H1 (cell line): ENCODE results near the gene ICA1. TPM values are rescaled to one million over a fixed set of nuclear protein-coding genes. Genes with fewer than 3 reads are reported as not detected.

Experiments
- ATF3 ChIP-seq: IDR thresholded peaks from 2 replicates; pipeline ENCODE4 v1.6.1; 2011; ENCODE audit warnings: low read depth, mild to moderate bottlenecking, low read length; ENCODE audit not compliant: insufficient read depth
- CBX5 ChIP-seq: fragments of 300-800, 300-1000 bp; sonication (generic); IDR thresholded peaks from 2 replicates; pipeline ENCODE4 v1.7.1; 2016; ENCODE audit warnings: antibody characterized with exemption, low read length, low read depth
- CTBP2 ChIP-seq: IDR thresholded peaks from 2 replicates; pipeline ENCODE4 v1.7.0; 2011; ENCODE audit warnings: borderline replicate concordance, mild to moderate bottlenecking, moderate library complexity, mixed read lengths, low read length; ENCODE audit not compliant: insufficient read depth, insufficient read length
- EP300 ChIP-seq, 2 experiments: IDR thresholded peaks; 1 replicate in 1 of 2; 2 replicates in 1 of 2; pipeline ENCODE4 v1.6.1; 2011 to 2012; ENCODE audit warnings: low read depth in 2 of 2, low read length in 2 of 2, mild to moderate bottlenecking in 2 of 2, borderline replicate concordance in 1 of 2, inconsistent platforms in 1 of 2, moderate library complexity in 1 of 2
- GABPA ChIP-seq: IDR thresholded peaks from 2 replicates; pipeline ENCODE4 v1.6.1; 2011; ENCODE audit warnings: mild to moderate bottlenecking, low read length, moderate library complexity, borderline replicate concordance; ENCODE audit not compliant: insufficient read depth
- JUN ChIP-seq: IDR thresholded peaks from 2 replicates; pipeline ENCODE4 v1.6.1; 2011; ENCODE audit warnings: low read depth, mild to moderate bottlenecking, improper control_type of control experiment, low read length
- KDM1A ChIP-seq: fragments of 200-600, 300-600 bp; sonication (generic); IDR thresholded peaks from 2 replicates; pipeline ENCODE4 v1.7.1; 2016; ENCODE audit warnings: mild to moderate bottlenecking, low read length, borderline replicate concordance
- MAFK ChIP-seq: IDR thresholded peaks from 2 replicates; pipeline ENCODE4 v1.6.1; 2012; ENCODE audit warnings: low read depth, mild to moderate bottlenecking, improper control_type of control experiment, low read length
- NRF1 ChIP-seq: IDR thresholded peaks from 2 replicates; pipeline ENCODE4 v1.6.1; 2011; ENCODE audit warnings: mild to moderate bottlenecking, low read depth, low read length, improper control_type of control experiment
- RAD21 ChIP-seq, 2 experiments: IDR thresholded peaks in 1 of 2; conservative IDR thresholded peaks in 1 of 2; 2 replicates each; pipeline ENCODE4 v1.6.1; 2011; ENCODE audit warnings: low read depth in 2 of 2, low read length in 2 of 2, improper control_type of control experiment in 1 of 2, inconsistent platforms in 1 of 2, mild to moderate bottlenecking in 1 of 2, moderate library complexity in 1 of 2
- SRF ChIP-seq: IDR thresholded peaks from 2 replicates; pipeline ENCODE4 v1.6.1; 2011; ENCODE audit warnings: mild to moderate bottlenecking, low read depth, low read length, moderate library complexity
- TBP ChIP-seq: IDR thresholded peaks from 2 replicates; pipeline ENCODE4 v1.6.1; 2011; ENCODE audit warnings: low read depth, low read length, improper control_type of control experiment
- YY1 ChIP-seq: IDR thresholded peaks from 2 replicates; pipeline ENCODE4 v1.6.1; 2011; ENCODE audit warnings: low read depth, mild to moderate bottlenecking, low read length
- polyA plus RNA-seq, 7 experiments: library from polyadenylated mRNA; depleted of rRNA in 3 of 7; stranded (reverse) in 5 of 7; unstranded in 2 of 7; fragments of >200 nt in 5 of 7; fragments of 200-250 nt in 2 of 7; gene quantifications; 1 replicate in 5 of 7; 2 replicates in 1 of 7; 4 replicates in 1 of 7; pipeline versions ENCODE4 v1.2.1 to v1.2.3, GENCODE V29; 2011 to 2013; ENCODE audit warnings: missing spikeins in 2 of 7, mixed read lengths in 2 of 7
- total RNA-seq: library from RNA; stranded (reverse); fragmentation: NEBNext Ultra II Directional; extraction: Animal tissue kit (Norgen Biotek cat#: 25700); gene quantifications from 2 replicates; pipeline ENCODE4 v1.2.1, GENCODE V29; 2021

The ICA1 gene
- total and polyA plus RNA-seq, 2 of the 8 experiments (the other 6 are each of a cell fraction or from before 2014, with no cell fraction given), result 14.9 to 37.1 TPM

GRCh38 chr7:8109196-8110022, 152.6 kb downstream of the ICA1 start (continued):
- TF ChIP-seq ATF3 (no peak), YY1 (no peak), RAD21 (IDR thresholded peaks at IDR 0.05 in 1 of 2, conservative IDR thresholded peaks at IDR 0.05 in 1 of 2; ENCODE audit: low read depth in 2 of 2, low read length in 2 of 2) (no peak), TBP (no peak), SRF (no peak), CTBP2 (no peak), MAFK (no peak), JUN (no peak), GABPA (no peak), EP300 (IDR thresholded peaks at IDR 0.05; ENCODE audit: borderline replicate concordance in 1 of 2, low read depth in 2 of 2, low read length in 2 of 2) (no peak), NRF1 (no peak), KDM1A (no peak), CBX5 (no peak)
